Liver (tissue), 9 donors: ENCODE results near the gene EPX. TPM values are rescaled to one million over a fixed set of nuclear protein-coding genes. Genes with fewer than 3 reads are reported as not detected.
A peak's percentile ranks its signal among the peaks of the same experiment; 100 is the strongest.

Source experiments
- DNase-seq: peaks from one replicate; pipeline ENCODE4 v3.0.0-alpha.2; 2017; ENCODE audit warnings: low spot score
- H3K27ac ChIP-seq, 2 donors: one replicate each; pipeline ENCODE4 v1.7.0; 2013; ENCODE audit warnings: inconsistent platforms in 2 of 2, low read length in 2 of 2, control low read depth in 1 of 2, low read depth in 1 of 2, mild to moderate bottlenecking in 1 of 2
- H3K27me3 ChIP-seq, 4 donors: one replicate each; pipeline versions ENCODE4 v1.6.1 to v1.7.0; 2013; ENCODE audit warnings: low read length in 3 of 4, inconsistent platforms in 1 of 4, mild to moderate bottlenecking in 1 of 4, moderate library complexity in 1 of 4; ENCODE audit not compliant: control insufficient read depth in 4 of 4, insufficient read depth in 4 of 4
- H3K36me3 ChIP-seq, 4 donors: one replicate each; pipeline versions ENCODE4 v1.6.1 to v1.7.0; 2013; ENCODE audit warnings: low read length in 3 of 4, mild to moderate bottlenecking in 3 of 4, low read depth in 1 of 4, moderate library complexity in 1 of 4; ENCODE audit not compliant: control insufficient read depth in 4 of 4, insufficient read depth in 3 of 4
- H3K4me1 ChIP-seq, 4 donors: one replicate each; pipeline versions ENCODE4 v1.6.1 to v1.7.0; 2013; ENCODE audit warnings: low read length in 3 of 4, mild to moderate bottlenecking in 3 of 4, moderate library complexity in 1 of 4; ENCODE audit not compliant: control insufficient read depth in 4 of 4, insufficient read depth in 4 of 4
- H3K4me3 ChIP-seq, 3 donors: one replicate each; pipeline versions ENCODE4 v1.6.1 to v1.7.0; 2013; ENCODE audit warnings: low read length in 3 of 3, control low read depth in 1 of 3, low read depth in 1 of 3, mild to moderate bottlenecking in 1 of 3
- H3K9ac ChIP-seq, 2 donors: one replicate each; pipeline ENCODE4 v1.7.0; 2013; ENCODE audit warnings: low read length in 2 of 2, mild to moderate bottlenecking in 2 of 2, moderate library complexity in 2 of 2, control low read depth in 1 of 2, low read depth in 1 of 2
- H3K9me3 ChIP-seq, 4 donors: one replicate each; pipeline versions ENCODE4 v1.6.1 to v1.7.0; 2013; ENCODE audit warnings: low read length in 3 of 4; ENCODE audit not compliant: control insufficient read depth in 4 of 4
- EGR1 ChIP-seq, 2 donors: IDR thresholded peaks; 2 replicates each; pipeline ENCODE4 v1.6.1; 2016 to 2018; ENCODE audit warnings: antibody characterized with exemption in 2 of 2, low read depth in 2 of 2
- FOXA1 ChIP-seq: IDR thresholded peaks from 2 replicates; pipeline ENCODE4 v1.6.1; 2016; ENCODE audit warnings: antibody characterized with exemption
- FOXA2 ChIP-seq: IDR thresholded peaks from 2 replicates; pipeline ENCODE4 v1.6.1; 2016; ENCODE audit warnings: antibody characterized with exemption
- GABPA ChIP-seq, 2 donors: IDR thresholded peaks in 1 of 2; conservative IDR thresholded peaks in 1 of 2; 2 replicates each; pipeline ENCODE4 v1.6.1; 2016; ENCODE audit warnings: antibody characterized with exemption in 2 of 2, mild to moderate bottlenecking in 1 of 2, moderate library complexity in 1 of 2
- HNF4A ChIP-seq, 2 donors: conservative IDR thresholded peaks; 2 replicates each; pipeline ENCODE4 v1.6.1; 2016; ENCODE audit warnings: antibody characterized with exemption in 2 of 2, mild to moderate bottlenecking in 2 of 2
- HNF4G ChIP-seq: IDR thresholded peaks from 2 replicates; pipeline ENCODE4 v1.6.1; 2016; ENCODE audit warnings: antibody characterized with exemption
- JUND ChIP-seq, 2 donors: IDR thresholded peaks; 2 replicates each; pipeline ENCODE4 v1.6.1; 2016; ENCODE audit warnings: antibody characterized with exemption in 2 of 2
- NR2F2 ChIP-seq: IDR thresholded peaks from 2 replicates; pipeline ENCODE4 v1.6.1; 2016; ENCODE audit warnings: antibody characterized with exemption
- RAD21 ChIP-seq, 2 donors: IDR thresholded peaks; 2 replicates each; pipeline ENCODE4 v1.6.1; 2016; ENCODE audit warnings: antibody characterized with exemption in 2 of 2, mild to moderate bottlenecking in 2 of 2
- RXRA ChIP-seq, 2 donors: IDR thresholded peaks; 2 replicates each; pipeline ENCODE4 v1.6.1; 2017 to 2018; ENCODE audit warnings: antibody characterized with exemption in 2 of 2, mild to moderate bottlenecking in 1 of 2
- SP1 ChIP-seq: IDR thresholded peaks from 2 replicates; pipeline ENCODE4 v1.6.1; 2018; ENCODE audit warnings: antibody characterized with exemption, mild to moderate bottlenecking
- TAF1 ChIP-seq: conservative IDR thresholded peaks from 2 replicates; pipeline ENCODE4 v1.6.1; 2016; ENCODE audit warnings: antibody characterized with exemption, mild to moderate bottlenecking
- YY1 ChIP-seq: IDR thresholded peaks from 2 replicates; pipeline ENCODE4 v1.6.1; 2016; ENCODE audit warnings: antibody characterized with exemption, mild to moderate bottlenecking
- ZBTB33 ChIP-seq: IDR thresholded peaks from 2 replicates; pipeline ENCODE4 v1.6.1; 2016; ENCODE audit warnings: antibody characterized with exemption
- WGBS: extraction: QIAGEN DNeasy Blood & Tissue Kit; methylation state at CpG from one replicate; pipeline ENCODE4 v1.1.7; 2013; 5-methylcytosine and 5-hydroxymethylcytosine counted together
- polyA plus RNA-seq, 2 donors: library from polyadenylated mRNA; stranded (reverse) in 1 of 2; unstranded in 1 of 2; fragments of 200-250 nt in 1 of 2; fragments of >200 nt in 1 of 2; fragmentation: Nextera tagmentation in 1 of 2; extraction: Ambion mirVana in 1 of 2; gene quantifications; one replicate each; pipeline versions ENCODE4 v1.2.1 to v1.2.3, GENCODE V29; 2013 to 2015
- total RNA-seq, 2 donors: library from RNA; depleted of rRNA; stranded (reverse); fragments of >200 nt; gene quantifications; one replicate each; pipeline ENCODE4 v1.2.3, GENCODE V29; 2014
- TF ChIP-seq, protein P1 (sequence below): IDR thresholded peaks from 2 replicates; pipeline ENCODE4 v1.6.1; 2016; ENCODE audit warnings: antibody characterized with exemption
- TF ChIP-seq, protein P2 (sequence below): fragments of 150-350 bp; IDR thresholded peaks from 2 replicates; pipeline ENCODE4 v1.5.1; 2017; ENCODE audit warnings: improper control_type of control experiment, low read depth, low read length; ENCODE audit not compliant: missing input control
- TF ChIP-seq, protein P3 (sequence below): IDR thresholded peaks from 2 replicates; pipeline ENCODE4 v1.6.1; 2016; ENCODE audit warnings: antibody characterized with exemption, mild to moderate bottlenecking
- TF ChIP-seq, protein P4 (sequence below): IDR thresholded peaks from 2 replicates; pipeline ENCODE4 v1.6.1; 2016; ENCODE audit warnings: antibody characterized with exemption
- donor health status: healthy.
- donor health status: healthy.
- donor health status: healthy.
- donor health status: healthy.
- donor health status: healthy.

EPX gene
- total and polyA plus RNA-seq, 4 donors: 0.09 to 10.0 TPM; not detected in 2

- Histone ChIP-seq H3K4me1 (peaks cover 0 to 19% (median 10%) of the 10 kb centered on the region in 4 donors), H3K27me3 (peaks cover 0 to 6% (median 1%) of the 10 kb centered on the region in 4 donors), H3K4me3 (no peak overlapping the region), H3K36me3 (no peaks in the 10 kb centered on the region), H3K9ac (no peak overlapping the region), H3K27ac (no peak overlapping the region), H3K9me3 (no peaks in the 10 kb centered on the region)
- TF ChIP-seq HNF4A (conservative IDR thresholded peaks at IDR 0.05) (peak; percentile 66 to 88), HNF4G (peak; percentile 22), RXRA (IDR thresholded peaks at IDR 0.05) (peak in 1 of 2 donors; percentile 18), TAF1 (no peak)
- TF ChIP-seq, protein P1, sequence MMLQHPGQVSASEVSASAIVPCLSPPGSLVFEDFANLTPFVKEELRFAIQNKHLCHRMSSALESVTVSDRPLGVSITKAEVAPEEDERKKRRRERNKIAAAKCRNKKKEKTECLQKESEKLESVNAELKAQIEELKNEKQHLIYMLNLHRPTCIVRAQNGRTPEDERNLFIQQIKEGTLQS: no peak
- TF ChIP-seq, protein P2, sequence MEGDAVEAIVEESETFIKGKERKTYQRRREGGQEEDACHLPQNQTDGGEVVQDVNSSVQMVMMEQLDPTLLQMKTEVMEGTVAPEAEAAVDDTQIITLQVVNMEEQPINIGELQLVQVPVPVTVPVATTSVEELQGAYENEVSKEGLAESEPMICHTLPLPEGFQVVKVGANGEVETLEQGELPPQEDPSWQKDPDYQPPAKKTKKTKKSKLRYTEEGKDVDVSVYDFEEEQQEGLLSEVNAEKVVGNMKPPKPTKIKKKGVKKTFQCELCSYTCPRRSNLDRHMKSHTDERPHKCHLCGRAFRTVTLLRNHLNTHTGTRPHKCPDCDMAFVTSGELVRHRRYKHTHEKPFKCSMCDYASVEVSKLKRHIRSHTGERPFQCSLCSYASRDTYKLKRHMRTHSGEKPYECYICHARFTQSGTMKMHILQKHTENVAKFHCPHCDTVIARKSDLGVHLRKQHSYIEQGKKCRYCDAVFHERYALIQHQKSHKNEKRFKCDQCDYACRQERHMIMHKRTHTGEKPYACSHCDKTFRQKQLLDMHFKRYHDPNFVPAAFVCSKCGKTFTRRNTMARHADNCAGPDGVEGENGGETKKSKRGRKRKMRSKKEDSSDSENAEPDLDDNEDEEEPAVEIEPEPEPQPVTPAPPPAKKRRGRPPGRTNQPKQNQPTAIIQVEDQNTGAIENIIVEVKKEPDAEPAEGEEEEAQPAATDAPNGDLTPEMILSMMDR: no peak
- WGBS: 63% methylated on average over 12 of the region's 12 CpGs
- peak; percentile 28 for DNase-seq
Observed at GRCh38 chr17:58250344-58251011, 58.0 kb downstream of the EPX start.

- Histone ChIP-seq H3K4me1 (peaks cover 0 to 19% (median 10%) of the 10 kb centered on the region in 4 donors), H3K36me3 (no peaks in the 10 kb centered on the region), H3K27ac (no peak overlapping the region), H3K9ac (no peak overlapping the region), H3K27me3 (peaks cover 0 to 6% (median under 1%) of the 10 kb centered on the region in 4 donors), H3K4me3 (no peak overlapping the region), H3K9me3 (no peaks in the 10 kb centered on the region)
- WGBS: 78% methylated on average over 9 of the region's 9 CpGs
- no peak for TF ChIP-seq HNF4A (conservative IDR thresholded peaks at IDR 0.05)
- TF ChIP-seq, protein P3, sequence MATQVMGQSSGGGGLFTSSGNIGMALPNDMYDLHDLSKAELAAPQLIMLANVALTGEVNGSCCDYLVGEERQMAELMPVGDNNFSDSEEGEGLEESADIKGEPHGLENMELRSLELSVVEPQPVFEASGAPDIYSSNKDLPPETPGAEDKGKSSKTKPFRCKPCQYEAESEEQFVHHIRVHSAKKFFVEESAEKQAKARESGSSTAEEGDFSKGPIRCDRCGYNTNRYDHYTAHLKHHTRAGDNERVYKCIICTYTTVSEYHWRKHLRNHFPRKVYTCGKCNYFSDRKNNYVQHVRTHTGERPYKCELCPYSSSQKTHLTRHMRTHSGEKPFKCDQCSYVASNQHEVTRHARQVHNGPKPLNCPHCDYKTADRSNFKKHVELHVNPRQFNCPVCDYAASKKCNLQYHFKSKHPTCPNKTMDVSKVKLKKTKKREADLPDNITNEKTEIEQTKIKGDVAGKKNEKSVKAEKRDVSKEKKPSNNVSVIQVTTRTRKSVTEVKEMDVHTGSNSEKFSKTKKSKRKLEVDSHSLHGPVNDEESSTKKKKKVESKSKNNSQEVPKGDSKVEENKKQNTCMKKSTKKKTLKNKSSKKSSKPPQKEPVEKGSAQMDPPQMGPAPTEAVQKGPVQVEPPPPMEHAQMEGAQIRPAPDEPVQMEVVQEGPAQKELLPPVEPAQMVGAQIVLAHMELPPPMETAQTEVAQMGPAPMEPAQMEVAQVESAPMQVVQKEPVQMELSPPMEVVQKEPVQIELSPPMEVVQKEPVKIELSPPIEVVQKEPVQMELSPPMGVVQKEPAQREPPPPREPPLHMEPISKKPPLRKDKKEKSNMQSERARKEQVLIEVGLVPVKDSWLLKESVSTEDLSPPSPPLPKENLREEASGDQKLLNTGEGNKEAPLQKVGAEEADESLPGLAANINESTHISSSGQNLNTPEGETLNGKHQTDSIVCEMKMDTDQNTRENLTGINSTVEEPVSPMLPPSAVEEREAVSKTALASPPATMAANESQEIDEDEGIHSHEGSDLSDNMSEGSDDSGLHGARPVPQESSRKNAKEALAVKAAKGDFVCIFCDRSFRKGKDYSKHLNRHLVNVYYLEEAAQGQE: no peak
- no peak for TF ChIP-seq TAF1
- no peak for TF ChIP-seq HNF4G
- TF ChIP-seq JUND (IDR thresholded peaks at IDR 0.05): no peak
- TF ChIP-seq NR2F2: no peak
- TF ChIP-seq, protein P2: no peak
- TF ChIP-seq ZBTB33: no peak
- TF ChIP-seq, protein P4, sequence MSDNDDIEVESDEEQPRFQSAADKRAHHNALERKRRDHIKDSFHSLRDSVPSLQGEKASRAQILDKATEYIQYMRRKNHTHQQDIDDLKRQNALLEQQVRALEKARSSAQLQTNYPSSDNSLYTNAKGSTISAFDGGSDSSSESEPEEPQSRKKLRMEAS: no peak
- TF ChIP-seq FOXA1: no peak
- TF ChIP-seq EGR1 (IDR thresholded peaks at IDR 0.05; ENCODE audit: low read depth in 2 of 2): no peak
- TF ChIP-seq, protein P1: no peak
- TF ChIP-seq FOXA2: no peak
- TF ChIP-seq RXRA (IDR thresholded peaks at IDR 0.05): no peak
- no peak for TF ChIP-seq GABPA (IDR thresholded peaks at IDR 0.05 in 1 of 2, conservative IDR thresholded peaks at IDR 0.05 in 1 of 2)
- no peak for TF ChIP-seq RAD21 (IDR thresholded peaks at IDR 0.05)
- no peak for TF ChIP-seq SP1
- no peak for TF ChIP-seq YY1
- peak; percentile 24 for DNase-seq
Observed at GRCh38 chr17:58252141-58252540, 59.6 kb downstream of the EPX start.
